ENCODE data around the gene NR2F6. TPM values are rescaled to one million over a fixed set of nuclear protein-coding genes. Genes with fewer than 3 reads are reported as not detected.

The NR2F6 gene
- total and polyA plus RNA-seq, 2 experiments from 2014 or later: 64.0 to 209 TPM

DNA sequence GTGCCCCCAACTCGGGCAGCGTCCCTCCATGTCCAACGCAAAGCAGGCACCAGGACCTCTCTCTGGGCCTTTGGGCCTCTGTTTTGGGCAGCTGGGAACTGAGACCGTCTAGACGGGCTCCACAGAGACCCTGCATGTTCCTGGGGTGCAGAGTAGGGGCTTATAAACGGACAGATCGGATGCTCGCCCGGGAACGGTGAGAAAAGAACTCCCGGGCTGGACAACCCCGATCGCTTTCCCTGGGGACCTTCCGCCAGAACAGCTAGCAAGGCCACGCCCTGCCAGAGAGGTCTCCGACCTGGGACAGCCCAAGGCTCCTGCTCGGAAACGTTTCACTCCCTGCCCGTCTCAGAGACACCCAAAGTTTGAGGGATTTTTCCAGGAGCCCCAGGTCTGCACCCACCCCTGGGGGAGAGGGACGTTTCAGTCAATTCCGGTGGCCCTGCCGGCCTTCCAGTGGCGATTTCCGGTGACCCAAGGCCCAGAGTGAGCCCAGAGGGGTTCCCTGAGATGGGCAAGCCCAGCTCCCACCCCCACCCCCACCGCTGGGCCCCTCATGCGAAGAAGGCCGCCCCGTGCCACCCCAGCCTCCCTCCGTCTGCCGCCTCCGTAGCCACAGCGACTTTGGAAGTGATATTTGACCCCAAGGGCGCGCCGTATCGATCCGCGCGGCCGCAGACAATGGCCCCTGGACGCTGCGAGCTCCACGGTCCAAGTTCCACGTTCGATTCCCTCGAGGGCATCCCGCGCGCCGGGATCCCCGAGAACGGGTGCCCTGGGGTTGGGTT, 1.7 kb downstream of the NR2F6 start:
- Histone ChIP-seq H3F3A (replicated peaks; ENCODE audit: low read depth) (peaks cover 39% of the 10 kb centered on the region), H3K4me2 (peak overlapping the region; percentile 93), H4K20me1 (replicated peaks; ENCODE audit: insufficient read depth) (peaks cover 15% of the 10 kb centered on the region; the same call in 1 of the 2 replicates), H3K4me1 (ENCODE audit: insufficient read depth) (peaks cover 33% of the 10 kb centered on the region), H2AFZ (no peak overlapping the region), H3K9me2 (ENCODE audit: insufficient read depth) (no peaks in the 10 kb centered on the region), H3K36me3 (ENCODE audit: insufficient read depth) (no peaks in the 10 kb centered on the region), H3K27ac (ENCODE audit: low read depth) (peak overlapping the region; percentile 80; the same call in 1 of the 2 replicates), H3K4me3 (peak overlapping the region; percentile 93), H3K27me3 (ENCODE audit: insufficient read depth) (no peaks in the 10 kb centered on the region), H3K79me2 (replicated peaks; ENCODE audit: insufficient read depth) (peaks cover 50% of the 10 kb centered on the region)
- Mint-ChIP-seq H3K27me3 (ENCODE audit: insufficient read depth, low read depth, poor library complexity) (peaks cover 31% of the 10 kb centered on the region), H3K9me3 (no peaks in the 10 kb centered on the region), H3K4me3 (peak overlapping the region; percentile 94), H3K27ac (peak overlapping the region; percentile 89), H3K36me3 (ENCODE audit: low read depth) (peaks cover 13% of the 10 kb centered on the region), H3K4me1 (peaks cover 46% of the 10 kb centered on the region)
- ATAC-seq (peak; percentile 16), DNase-seq (ENCODE audit: low spot score) (peak; percentile 75)
- TF ChIP-seq POLR2AphosphoS5 (IDR thresholded peaks at IDR 0.05; ENCODE audit: low read depth) (no peak), JUNB (IDR thresholded peaks at IDR 0.05; ENCODE audit: unreplicated experiment) (no peak), NANOG (IDR thresholded peaks at IDR 0.05; ENCODE audit: borderline replicate concordance) (no peak), STAT1 (IDR thresholded peaks at IDR 0.05; ENCODE audit: unreplicated experiment) (no peak), CREB1 (CRISPR knock-in tag; IDR thresholded peaks at IDR 0.05; ENCODE audit: low read depth) (no peak)
- TF ChIP-seq, protein P1, sequence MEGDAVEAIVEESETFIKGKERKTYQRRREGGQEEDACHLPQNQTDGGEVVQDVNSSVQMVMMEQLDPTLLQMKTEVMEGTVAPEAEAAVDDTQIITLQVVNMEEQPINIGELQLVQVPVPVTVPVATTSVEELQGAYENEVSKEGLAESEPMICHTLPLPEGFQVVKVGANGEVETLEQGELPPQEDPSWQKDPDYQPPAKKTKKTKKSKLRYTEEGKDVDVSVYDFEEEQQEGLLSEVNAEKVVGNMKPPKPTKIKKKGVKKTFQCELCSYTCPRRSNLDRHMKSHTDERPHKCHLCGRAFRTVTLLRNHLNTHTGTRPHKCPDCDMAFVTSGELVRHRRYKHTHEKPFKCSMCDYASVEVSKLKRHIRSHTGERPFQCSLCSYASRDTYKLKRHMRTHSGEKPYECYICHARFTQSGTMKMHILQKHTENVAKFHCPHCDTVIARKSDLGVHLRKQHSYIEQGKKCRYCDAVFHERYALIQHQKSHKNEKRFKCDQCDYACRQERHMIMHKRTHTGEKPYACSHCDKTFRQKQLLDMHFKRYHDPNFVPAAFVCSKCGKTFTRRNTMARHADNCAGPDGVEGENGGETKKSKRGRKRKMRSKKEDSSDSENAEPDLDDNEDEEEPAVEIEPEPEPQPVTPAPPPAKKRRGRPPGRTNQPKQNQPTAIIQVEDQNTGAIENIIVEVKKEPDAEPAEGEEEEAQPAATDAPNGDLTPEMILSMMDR (conservative IDR thresholded peaks at IDR 0.05; ENCODE audit: low read depth in 2 of 2): no peak

DNA sequence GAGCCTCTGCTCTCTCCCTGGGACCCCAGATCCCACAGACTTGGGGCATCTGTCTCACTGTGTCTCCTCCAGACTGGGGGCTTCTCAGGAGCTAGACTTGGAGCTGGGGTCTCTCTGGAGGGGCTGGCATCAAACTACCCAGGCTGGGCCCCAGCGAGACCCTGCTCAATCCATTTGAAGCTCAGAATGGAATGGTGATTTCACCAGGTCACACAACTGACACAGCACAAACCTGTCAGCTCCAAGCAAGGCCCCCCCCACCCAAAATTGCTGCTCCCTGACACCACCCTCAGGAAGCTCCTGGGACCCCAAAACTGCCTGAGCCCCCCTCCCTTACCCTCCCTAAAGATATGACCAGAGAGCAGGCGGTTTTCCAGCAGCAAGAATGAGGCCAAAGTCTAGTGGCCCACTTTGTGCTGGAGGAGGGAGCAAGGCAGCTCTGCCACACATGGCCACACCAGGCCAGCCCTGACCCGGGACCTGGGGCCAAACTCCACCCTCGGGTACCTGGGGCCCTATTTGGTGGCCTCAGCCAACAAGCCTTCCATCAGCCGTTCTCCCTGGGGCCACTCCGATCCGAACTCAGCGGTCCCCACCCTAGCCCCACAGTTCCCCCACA, 2.4 kb downstream of the NR2F6 start:
- Mint-ChIP-seq H3K36me3 (ENCODE audit: low read depth) (peaks cover 15% of the 10 kb centered on the region), H3K4me1 (peaks cover 38% of the 10 kb centered on the region), H3K27me3 (ENCODE audit: insufficient read depth, low read depth, poor library complexity) (peaks cover 27% of the 10 kb centered on the region), H3K27ac (peak overlapping the region; percentile 56; the same call in 1 of the 2 replicates), H3K9me3 (no peaks in the 10 kb centered on the region), H3K4me3 (peak overlapping the region; percentile 94)
- Histone ChIP-seq H4K20me1 (replicated peaks; ENCODE audit: insufficient read depth) (peaks cover 15% of the 10 kb centered on the region; the same call in 1 of the 2 replicates), H3K4me3 (peak overlapping the region; percentile 93), H3K27me3 (ENCODE audit: insufficient read depth) (no peaks in the 10 kb centered on the region), H3F3A (replicated peaks; ENCODE audit: low read depth) (peaks cover 39% of the 10 kb centered on the region), H3K9me2 (ENCODE audit: insufficient read depth) (no peaks in the 10 kb centered on the region), H3K36me3 (ENCODE audit: insufficient read depth) (no peaks in the 10 kb centered on the region), H3K27ac (ENCODE audit: low read depth) (0 out of 2 replicates have a peak overlapping the region, but pooled peaks have one; percentile 80), H2AFZ (no peak overlapping the region), H3K79me2 (replicated peaks; ENCODE audit: insufficient read depth) (peaks cover 53% of the 10 kb centered on the region), H3K4me1 (ENCODE audit: insufficient read depth) (peaks cover 27% of the 10 kb centered on the region), H3K4me2 (peak overlapping the region; percentile 93)
- no peak for TF ChIP-seq STAT1 (IDR thresholded peaks at IDR 0.05; ENCODE audit: unreplicated experiment)
- no peak for TF ChIP-seq ZNF114 (CRISPR knock-in tag; IDR thresholded peaks at IDR 0.05)
- no peak for TF ChIP-seq JUNB (IDR thresholded peaks at IDR 0.05; ENCODE audit: unreplicated experiment)
- TF ChIP-seq NANOG (IDR thresholded peaks at IDR 0.05; ENCODE audit: borderline replicate concordance): no peak
- no peak for ATAC-seq
- DNase-seq (ENCODE audit: low spot score): no peak

All from GM23338 (cell line).